CD4-positive, alpha-beta T cell treated with Interferon gamma for 1 hour (primary cell): ENCODE measurements around the gene MGLL.
"Not testable (repeated sequence)": the region's sequence is repeated elsewhere in the genome, so short reads cannot be mapped to it uniquely, and the experiment has no call there.

Experiments used
- DNase-seq: peaks from one replicate; pipeline ENCODE4 v3.0.0-alpha.2; 2020

The MGLL gene

DNA sequence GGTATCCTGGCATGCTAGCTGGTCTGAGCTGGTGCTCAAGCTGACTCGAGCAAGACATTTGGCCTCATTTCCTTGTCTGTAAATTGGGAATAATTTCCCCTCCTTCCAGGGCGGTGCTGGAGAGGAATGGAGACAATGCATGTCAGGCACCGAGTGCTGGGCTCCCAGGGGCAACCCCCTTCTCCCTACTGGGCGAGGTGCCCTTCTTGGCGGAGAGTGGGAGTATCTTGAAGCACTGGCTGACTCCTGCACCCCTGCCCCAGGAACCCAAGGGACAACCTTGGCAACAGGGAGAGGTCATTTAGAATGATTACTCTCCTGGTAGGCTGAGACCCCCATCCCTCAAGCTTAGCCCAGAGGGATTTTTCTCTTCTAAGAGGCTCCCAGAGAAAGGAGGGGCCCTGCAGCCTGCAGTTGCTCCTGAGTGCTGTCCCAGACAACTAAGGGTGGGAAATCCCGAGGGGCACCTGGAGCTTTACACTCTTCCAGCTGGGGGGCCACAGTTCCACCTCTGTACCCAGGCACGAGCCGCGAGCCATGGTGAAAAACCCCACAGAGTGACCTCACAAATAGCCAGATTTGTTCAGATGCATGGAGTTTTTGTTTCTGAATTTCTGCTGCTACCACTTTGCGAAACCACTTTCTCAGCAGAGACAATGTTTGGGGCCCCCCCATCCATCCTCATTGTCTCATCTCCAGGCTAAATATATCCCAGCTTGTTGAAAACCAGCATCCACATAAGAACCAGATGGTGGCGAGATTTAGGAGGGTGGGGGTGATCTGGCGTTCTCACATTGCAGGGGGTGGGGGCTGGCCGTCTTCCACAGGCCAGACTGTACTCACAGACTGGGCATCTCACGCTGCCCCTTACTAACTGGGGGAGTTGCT is 104.7 kb downstream of the MGLL start:
- DNase-seq, result no peak

DNA sequence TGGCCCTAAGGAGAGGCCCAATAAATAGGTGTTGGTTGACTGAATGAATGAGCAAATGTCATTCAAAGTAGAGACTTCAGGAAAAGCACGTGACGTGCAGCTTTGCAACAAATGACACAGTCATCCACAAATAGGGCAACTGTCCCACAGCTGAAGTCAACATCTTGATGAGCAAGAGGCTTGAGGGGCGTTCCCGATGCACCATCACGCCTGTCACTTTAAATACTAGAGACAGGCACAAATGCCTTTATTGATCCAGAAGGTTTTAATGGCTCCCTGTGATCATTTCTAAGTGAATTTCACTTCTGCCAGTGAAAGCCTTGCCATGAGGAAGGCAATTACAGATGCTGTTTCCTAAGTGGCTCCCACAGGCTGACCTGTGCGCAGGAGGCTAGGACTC is 105.9 kb downstream of the MGLL start:
- no peak for DNase-seq

DNA sequence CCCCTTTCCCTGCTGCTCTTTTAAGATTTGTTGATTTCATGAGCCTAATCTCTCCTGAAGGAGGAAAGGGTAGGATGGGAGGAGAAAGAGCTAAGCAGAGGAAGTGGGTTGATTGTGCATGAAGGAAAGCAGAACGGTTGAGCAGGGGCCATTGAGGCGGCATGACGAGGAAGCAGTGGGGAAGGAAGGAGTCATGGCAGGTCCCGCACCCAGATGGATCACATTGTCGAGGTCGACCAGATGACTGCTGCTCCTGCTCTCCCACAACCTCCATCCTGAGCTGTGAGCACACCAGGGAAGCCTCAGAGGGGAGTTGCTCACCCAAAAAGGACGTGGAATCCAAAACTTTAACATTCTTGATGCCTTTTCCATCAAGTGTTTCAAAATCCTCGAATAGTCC is 106.8 kb downstream of the MGLL start:
- no peak for DNase-seq

- DNase-seq, result no peak
These were observed 107.4 kb downstream of the MGLL start for GRCh38 chr3:127714866-127715265.

DNA sequence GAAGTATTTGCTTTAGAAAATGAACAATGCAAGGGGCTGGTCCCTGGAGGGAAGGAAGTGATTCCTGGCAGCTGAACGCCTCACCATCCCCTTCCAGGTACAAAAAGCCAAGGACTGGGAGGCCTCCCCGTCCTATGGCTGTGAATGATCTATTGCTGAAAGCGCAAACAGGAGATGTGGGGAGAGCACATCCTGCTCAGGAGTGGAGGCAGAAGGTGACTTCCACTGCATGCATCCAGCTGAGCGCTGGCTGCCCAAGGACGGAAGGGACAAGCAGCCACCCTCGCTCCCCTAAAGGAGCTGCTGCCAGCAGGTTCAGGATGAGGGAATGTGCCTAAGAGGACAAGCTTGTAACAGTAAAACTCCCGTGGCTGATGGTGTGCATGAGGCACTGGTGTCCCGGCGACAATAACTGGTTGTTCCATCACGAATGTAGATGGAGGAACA is 108.2 kb downstream of the MGLL start:
- no peak for DNase-seq

GRCh38 chr3:127712881-127713771 is 109.2 kb downstream of the MGLL start:
- DNase-seq, result no peak

- DNase-seq, result no peak
These were observed 109.9 kb downstream of the MGLL start for GRCh38 chr3:127712461-127712860.

DNA sequence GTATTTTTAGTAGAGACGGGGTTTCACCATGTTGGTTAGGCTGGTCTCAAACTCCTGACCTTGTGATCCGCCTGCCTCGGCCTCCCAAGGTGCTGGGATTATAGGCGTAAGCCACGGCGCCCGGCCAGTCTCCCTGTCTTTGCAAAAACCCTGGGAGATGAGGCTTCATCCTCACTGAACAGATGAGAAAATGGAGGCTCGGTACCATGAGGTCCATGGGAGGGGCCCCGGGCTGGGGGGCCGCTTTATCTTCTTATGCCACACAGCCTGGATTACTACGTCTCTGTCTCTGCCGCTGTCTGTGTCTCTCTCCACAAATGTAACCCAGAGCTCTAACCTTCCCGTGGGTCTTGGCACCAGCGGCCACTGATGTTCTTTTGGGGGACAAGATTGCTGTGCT is 110.4 kb downstream of the MGLL start:
- DNase-seq, result no peak

- DNase-seq, result no peak
These were observed 111.2 kb downstream of the MGLL start for GRCh38 chr3:127711021-127711695.

GRCh38 chr3:127710155-127710941 is 112.0 kb downstream of the MGLL start:
- DNase-seq, result no peak

DNA sequence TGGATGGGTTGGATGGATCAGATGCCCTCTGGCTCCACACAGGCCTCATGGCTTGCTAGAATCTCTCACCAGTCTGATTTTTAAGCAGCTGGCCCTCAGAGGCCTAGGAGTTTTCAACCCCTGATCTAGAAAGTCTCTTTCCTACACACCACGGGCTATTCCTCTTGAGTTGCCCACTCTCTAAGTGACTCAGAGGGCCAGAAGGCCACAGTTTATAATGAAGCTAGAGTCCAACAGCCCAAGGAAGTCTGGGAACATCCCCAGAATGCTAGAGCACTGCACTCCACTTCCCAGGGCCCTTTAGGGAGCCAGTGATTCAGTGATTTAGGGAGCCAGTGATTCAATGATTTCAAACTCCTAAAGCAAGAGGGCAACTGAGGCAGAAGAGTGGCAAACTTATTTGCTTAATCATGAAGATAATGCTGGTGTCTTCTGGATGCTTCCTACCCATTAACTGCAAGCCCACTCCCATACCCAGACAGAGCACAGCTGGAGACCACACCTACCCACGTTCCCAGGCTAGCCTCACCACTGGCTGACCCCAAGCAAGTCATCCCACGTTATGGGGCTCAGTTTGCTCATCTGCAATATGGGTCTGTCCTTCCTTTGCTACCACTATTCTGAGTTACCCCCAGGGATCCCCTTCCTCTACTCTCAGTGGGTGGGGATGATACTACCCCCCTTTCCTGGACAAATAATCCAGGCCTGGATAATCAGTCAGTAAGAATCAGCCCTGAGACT is 112.8 kb downstream of the MGLL start:
- DNase-seq, result no peak

DNA sequence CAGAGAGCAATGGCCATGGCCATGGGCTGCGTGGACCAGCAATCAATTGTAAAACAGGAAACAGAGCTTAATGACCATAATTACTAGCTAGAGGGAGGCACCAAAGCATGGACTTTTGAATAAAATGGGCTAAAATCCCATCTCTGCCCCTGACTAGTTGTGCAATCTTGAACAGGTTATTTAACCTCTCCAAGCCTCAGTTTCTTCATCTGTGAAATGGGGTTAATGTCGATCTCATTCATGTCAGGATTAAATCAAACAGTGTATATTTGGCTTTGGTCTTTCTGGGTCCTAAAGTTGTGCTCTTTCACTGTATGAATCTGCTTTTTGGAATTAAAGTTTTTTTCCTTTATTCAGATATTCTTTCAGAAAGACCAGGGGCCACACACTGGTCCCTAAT is 113.5 kb downstream of the MGLL start:
- no peak for DNase-seq

DNA sequence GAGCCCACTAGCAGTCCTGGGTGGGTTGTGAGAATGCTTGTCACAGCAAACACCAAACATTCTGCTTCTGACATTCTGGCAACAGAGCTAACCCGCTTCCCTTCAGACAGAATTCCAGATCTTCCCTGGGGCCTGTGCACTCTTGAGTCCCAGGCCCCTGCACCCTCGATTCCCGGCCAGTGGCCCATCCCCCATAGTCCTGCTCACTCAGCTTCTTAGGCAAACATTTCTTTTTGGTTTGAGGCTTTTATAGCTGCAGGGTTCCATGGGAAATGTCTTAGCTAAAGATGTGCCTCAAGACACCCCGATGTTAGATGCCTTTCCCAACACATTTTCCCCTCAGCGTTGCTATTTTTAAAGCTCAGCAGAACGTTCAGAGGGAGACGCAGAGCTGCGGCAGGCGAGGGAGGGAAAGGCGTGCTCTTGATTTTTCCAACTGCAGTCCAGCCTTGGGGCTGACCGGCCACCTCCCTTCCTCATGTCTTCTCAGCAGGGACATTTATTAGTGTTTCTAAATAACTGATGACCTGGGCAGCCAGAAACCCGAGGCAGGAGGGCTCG is 114.4 kb downstream of the MGLL start:
- DNase-seq, result no peak

DNA sequence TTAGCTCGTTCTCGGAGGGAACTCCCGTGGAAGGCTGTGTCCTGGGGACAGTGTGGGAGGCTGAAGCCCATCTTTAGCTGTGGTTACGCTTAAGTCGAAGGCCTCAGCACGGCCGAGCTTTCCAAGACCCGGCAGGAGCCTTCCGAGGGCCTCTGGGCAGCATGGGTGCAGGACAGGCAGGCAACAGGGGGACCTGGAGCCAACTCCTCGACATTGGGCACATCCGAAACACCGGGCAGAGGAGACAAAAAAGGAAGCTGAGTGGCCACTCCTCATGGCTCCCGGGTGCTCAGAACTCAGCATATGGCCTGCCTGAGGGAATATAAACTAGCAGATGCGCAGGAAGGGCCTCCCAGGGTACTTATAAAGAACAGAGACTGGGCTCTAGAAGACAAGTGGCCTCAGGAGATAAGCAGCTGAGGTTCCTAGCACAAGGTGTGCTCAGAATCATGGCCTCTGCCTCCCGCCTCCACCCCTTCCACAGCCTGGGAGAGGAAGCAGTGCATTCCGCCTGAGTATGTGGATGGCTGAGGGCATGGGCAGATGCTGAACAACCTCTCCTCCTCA is 115.4 kb downstream of the MGLL start:
- DNase-seq, result no peak

DNA sequence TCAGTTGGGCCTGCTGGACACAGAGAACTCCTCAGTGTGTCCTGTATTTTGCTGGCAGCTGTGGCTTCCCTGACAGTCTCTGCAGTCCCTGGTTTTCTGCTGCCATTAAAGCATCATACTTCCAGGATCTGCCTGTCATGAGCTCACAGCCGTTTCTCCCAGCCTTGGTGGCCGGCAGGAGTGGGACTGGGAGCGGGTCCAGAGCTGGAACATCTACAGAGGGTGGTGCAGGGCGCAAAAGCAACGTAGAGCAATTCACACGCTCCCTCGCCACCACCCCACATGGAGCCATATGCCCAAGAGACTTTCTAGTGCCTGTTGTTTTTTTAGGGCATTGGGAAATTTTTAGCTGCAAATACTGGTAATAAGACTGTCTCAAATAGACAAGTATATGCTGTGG is 116.0 kb downstream of the MGLL start:
- no peak for DNase-seq

DNA sequence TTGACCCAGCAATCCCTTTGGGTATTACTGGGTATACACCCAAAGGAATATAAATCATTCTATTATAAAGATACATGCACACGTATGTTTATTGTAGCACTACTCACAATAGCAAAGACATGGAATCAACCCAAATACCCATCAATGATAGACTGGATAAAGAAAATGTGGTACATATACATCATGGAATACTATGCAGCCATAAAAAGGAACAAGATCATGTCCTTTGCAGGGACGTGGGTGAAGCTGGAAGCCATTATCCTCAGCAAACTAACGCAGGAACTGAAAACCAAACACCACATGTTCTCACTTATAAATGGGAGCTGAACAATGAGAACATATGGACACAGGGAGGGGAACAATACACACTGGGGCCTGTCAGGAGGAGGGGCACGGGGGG is 117.5 kb downstream of the MGLL start:
- not testable (repeated sequence) for DNase-seq

DNA sequence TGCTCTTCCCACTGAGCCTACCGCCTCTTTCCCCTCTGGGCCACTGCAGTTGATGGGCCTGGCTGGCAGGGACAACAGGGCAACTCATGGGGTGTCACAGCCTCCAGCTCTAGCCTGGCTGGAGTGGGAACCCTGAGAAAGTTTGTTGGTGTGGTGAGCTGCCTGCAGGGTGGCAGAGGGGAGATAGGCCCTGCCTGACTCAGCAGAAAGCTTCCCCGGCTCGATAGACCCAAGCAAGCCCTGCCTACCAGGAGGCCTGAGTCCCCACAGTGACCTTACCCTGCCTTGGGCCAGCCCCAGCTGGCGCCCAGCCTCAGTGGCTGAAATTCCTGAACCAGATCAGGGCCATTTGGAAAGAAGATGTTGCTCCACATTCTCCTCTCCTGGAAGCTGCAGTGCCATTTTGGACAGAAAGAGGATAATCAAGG is 120.2 kb downstream of the MGLL start:
- no peak for DNase-seq

DNA sequence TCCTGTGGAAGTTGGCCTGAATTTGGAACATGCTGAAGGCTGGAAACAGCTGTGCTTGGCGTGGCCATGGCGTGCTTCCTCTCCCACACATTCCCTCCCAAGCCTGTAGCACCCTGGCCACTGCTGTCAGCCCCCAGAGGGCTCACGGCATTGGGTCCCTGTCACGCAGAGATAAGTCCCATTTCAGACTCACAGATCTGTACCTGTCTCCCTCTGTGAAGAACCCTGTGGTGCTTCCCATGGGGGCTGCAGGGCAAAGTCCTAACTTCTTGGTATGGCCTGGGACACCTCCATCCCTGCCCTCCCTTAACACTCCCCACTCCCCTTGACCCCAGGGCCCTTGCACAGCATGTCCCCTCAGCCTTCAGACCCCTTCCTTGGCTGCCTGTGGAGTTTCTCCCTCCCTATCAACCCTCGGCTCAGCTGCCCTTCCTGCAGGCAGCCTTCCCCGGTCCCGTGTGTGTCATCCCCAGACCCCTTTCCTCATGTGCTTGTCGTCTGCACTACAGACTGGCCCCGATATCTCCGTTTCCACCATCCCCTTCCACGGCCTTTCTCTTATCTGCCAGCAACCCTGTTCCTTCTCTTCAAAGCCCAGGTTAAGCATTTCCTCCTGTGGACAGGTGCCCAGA is 120.9 kb downstream of the MGLL start:
- DNase-seq, result no peak

DNA sequence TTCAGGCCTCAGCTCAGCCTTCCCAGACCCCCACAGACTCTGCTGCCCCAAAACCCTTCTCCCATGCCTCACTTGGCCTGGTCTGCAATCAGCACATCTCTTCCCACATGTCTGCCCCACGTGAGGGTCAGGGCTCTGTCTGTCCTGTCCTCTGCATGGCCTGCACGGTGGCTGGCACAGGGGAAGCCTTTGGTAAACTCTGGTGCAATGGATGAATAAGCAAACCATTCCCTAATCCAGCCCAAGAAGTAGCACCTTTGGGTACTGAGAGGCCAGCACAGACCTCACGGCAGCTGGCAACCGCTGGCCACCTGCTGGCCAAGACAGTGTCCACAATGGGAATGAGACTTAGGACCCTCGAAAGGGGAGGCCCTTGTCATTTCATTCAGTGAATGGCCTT is 121.9 kb downstream of the MGLL start:
- no peak for DNase-seq
